ENCODE results near the gene TUBGCP3.

DNA sequence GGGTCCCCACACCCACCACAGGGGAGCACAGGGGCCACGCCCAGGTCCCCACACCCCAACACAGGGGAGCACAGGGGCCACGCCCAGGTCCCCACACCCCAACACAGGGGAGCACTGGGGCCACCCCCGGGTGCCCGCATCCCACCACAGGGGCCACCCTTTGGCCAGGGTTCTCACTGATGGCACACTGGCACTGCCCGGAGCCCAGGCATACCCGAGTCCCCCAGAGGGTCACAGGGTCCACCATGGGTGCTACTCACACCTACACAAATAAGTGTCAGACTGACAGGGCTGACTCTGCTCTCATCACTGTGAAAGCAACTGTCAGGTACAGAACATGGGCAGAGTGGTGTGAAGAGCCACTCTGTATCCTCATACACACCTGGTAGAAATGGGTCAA is 98.8 kb downstream of the TUBGCP3 start:
- TF ChIP-seq POLR2A (IDR thresholded peaks at IDR 0.05; ENCODE audit: low read length) (no peak), GATA1 (IDR thresholded peaks at IDR 0.05; ENCODE audit: low read depth, low read length) (no peak)

Data from erythroblast (primary cell).